Mammary epithelial cell (primary cell): ENCODE measurements around the gene TAS1R1.

Experiments used
- CTCF ChIP-seq, 2 donors: IDR thresholded peaks in 1 of 2; conservative IDR thresholded peaks in 1 of 2; 2 replicates each; pipeline ENCODE4 v1.5.1; 2011 to 2012; ENCODE audit warnings: inconsistent platforms in 2 of 2, low read length in 2 of 2, mild to moderate bottlenecking in 2 of 2, control low read depth in 1 of 2, low read depth in 1 of 2; ENCODE audit not compliant: insufficient read depth in 1 of 2; ENCODE audit errors: extremely low read depth in 1 of 2
- EZH2 ChIP-seq: IDR thresholded peaks from 2 replicates; pipeline ENCODE4 v1.6.1; 2012; ENCODE audit warnings: low read length, inconsistent platforms, borderline replicate concordance

GRCh38 chr1:6511561-6512244 lies 43.4 kb upstream of the TAS1R1 start:
- no peak for TF ChIP-seq CTCF (conservative IDR thresholded peaks at IDR 0.05 in 1 of 2, IDR thresholded peaks at IDR 0.05 in 1 of 2; ENCODE audit: extremely low read depth in 1 of 2, insufficient read depth in 1 of 2, low read depth in 1 of 2, low read length in 2 of 2)
- no peak for TF ChIP-seq EZH2
